Measurements from ENCODE around the gene SGSH. TPM values are rescaled to one million over a fixed set of nuclear protein-coding genes. Genes with fewer than 3 reads are reported as not detected.

Gene SGSH
- total RNA-seq, 1 donor from 2014 or later: 13.4 TPM

DNA sequence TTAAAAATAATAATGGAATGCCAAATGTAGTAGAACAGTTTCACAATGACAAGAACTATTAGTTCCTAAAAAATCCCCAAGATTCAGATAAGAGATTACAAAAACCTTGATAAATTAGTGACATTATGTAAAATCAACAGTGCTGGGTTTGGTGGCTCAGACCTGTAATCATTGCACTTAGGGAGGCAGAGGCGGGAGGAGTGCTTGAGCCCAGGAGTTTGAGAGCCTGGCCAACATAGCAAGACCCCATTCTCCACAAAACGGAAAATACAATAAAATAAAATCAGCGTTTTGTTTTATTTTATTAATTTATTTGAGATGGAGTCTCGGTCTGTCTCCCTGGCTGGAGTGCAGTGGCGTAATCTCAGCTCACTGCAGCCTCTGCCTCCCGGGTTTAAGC is 46.2 kb downstream of the SGSH start:
- DNase-seq (no peak), ATAC-seq (ENCODE audit: poor library complexity) (no peak)
- intact Hi-C loops (cut with DNase I): no loop called here

- no peak for ATAC-seq (ENCODE audit: poor library complexity)
- intact Hi-C loops (cut with DNase I): no loop called here
- no peak for DNase-seq
Measured at GRCh38 chr17:80173126-80173525, 47.0 kb downstream of the SGSH start.

- ATAC-seq (ENCODE audit: poor library complexity) (no peak), DNase-seq (no peak)
- intact Hi-C loops (cut with DNase I): no loop called here
Measured at GRCh38 chr17:80171681-80172080, 48.5 kb downstream of the SGSH start.

- intact Hi-C loops (cut with DNase I): no loop called here
- DNase-seq (no peak), ATAC-seq (ENCODE audit: poor library complexity) (no peak)
Measured at GRCh38 chr17:80169784-80170500, 50.2 kb downstream of the SGSH start, which contains the start of gene CARD14. CARD14 (plus strand) TSS chr17:80170030; CDS start chr17:80181439, 11,409 bp downstream.

GRCh38 chr17:80169107-80169506 is 51.0 kb downstream of the SGSH start:
- ATAC-seq (ENCODE audit: poor library complexity) (no peak), DNase-seq (no peak)
- intact Hi-C loops (cut with DNase I): no loop called here

DNA sequence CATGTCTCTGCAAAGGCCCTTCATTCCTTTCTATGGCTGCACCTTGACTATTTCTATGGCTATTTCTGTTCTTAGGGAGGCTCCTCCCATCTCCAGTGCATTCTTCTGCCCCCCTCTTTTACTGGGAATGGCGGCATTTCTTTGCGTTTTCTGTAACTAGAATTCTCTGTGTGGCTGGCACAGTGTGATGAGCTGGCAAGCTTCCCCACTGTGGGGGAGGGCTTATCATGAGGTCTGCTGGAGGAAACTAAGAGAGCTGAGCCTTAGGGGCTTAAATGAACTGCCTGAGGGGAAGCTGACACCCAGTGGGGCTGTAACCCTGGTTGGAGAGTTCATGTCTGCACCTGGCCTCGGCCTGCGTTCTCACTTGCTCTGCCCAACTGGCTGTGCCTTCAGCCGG is 51.8 kb downstream of the SGSH start:
- no peak for DNase-seq
- intact Hi-C loops (cut with DNase I): no loop called here
- no peak for ATAC-seq (ENCODE audit: poor library complexity)

GRCh38 chr17:80166446-80166845 is 53.7 kb downstream of the SGSH start:
- DNase-seq: no peak
- no peak for ATAC-seq (ENCODE audit: poor library complexity)
- intact Hi-C loops (cut with DNase I): no loop called here

DNA sequence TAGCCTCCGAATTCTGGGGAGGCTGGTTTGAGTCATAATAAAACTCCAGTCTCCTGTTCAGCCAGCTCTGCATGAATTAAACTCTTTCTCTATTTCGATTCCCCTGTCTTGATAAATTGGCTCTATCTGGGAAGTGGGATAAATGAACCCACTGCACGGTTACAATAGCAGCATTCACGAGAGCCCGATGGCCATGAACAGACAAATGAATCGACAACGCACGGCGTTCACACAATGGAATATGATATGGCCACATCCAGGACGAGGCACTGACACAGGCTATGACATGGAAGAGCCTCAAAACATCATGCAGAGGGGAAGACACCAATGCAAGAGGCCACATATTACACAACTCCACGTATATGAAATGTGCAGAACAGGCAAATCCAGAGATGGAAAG is 55.9 kb downstream of the SGSH start:
- no peak for DNase-seq
- ATAC-seq (ENCODE audit: poor library complexity): no peak
- intact Hi-C loops (cut with DNase I): no loop called here

- intact Hi-C loops (cut with DNase I): no loop called here
- ATAC-seq (ENCODE audit: poor library complexity): no peak
- no peak for DNase-seq
Measured at GRCh38 chr17:80163336-80163735, 56.8 kb downstream of the SGSH start.

DNA sequence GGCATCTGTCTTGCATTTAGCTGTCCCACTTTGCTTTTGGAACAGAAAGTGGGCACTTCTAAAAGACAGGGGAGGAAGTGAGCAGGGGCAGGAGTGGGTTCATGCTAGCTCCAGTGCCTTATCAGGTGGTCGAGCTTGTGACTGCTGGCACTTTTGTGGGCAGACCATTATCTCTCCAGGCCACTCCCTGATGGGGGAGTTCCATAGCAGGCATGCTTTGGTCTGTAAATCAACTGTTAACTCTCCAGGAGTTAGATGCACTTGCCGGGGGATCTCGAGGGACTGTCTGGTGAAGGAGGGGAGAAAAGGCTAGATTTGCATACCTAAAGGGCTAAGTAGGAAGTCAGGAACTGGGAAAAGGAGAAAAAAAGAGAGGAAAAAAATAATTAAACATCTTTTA is 59.6 kb downstream of the SGSH start:
- intact Hi-C loops (cut with DNase I): no loop called here
- DNase-seq (no peak), ATAC-seq (ENCODE audit: poor library complexity) (no peak)

Other genes with a start within 250 kb of the SGSH start
- 14.0 TPM for gene TBC1D16, start 184.5 kb downstream of the SGSH start, total RNA-seq
- 4.5 TPM for gene CCDC40, start 183.7 kb downstream of the SGSH start, total RNA-seq
- 45.3 TPM for gene GAA, start 118.8 kb downstream of the SGSH start, total RNA-seq
- gene EIF4A3, start 73.2 kb downstream of the SGSH start, total RNA-seq: 32.1 TPM
- gene CARD14, start 50.3 kb downstream of the SGSH start, total RNA-seq: not detected
- 5.1 TPM for gene SLC26A11, start 94 bp upstream of the SGSH start, total RNA-seq
- gene RNF213, start 40.5 kb upstream of the SGSH start, total RNA-seq: 29.9 TPM
- 11.7 TPM for gene ENDOV, start 194.8 kb upstream of the SGSH start, total RNA-seq